ENCODE measurements around the gene UBXN10. TPM values are rescaled to one million over a fixed set of nuclear protein-coding genes. Genes with fewer than 3 reads are reported as not detected.

Gene UBXN10
- total RNA-seq, 2 donors from 2014 or later: 1.6 to 10.6 TPM

- no peaks in the 10 kb centered on the region for H3K27me3 ChIP-seq (replicated peaks; ENCODE audit: insufficient read depth)
- DNase-seq (ENCODE audit: low spot score): no peak
- H3K9me3 ChIP-seq: no peaks in the 10 kb centered on the region
- WGBS: 94% methylated on average over 8 of the region's 8 CpGs
- intact Hi-C loops (cut with DNase I): no loop called here
- TF ChIP-seq POLR2A (IDR thresholded peaks at IDR 0.05) (no peak), POLR2AphosphoS5 (IDR thresholded peaks at IDR 0.05) (no peak), CTCF (IDR thresholded peaks at IDR 0.05) (no peak)
- H3K36me3 ChIP-seq: no peaks in the 10 kb centered on the region
- H3K4me1 ChIP-seq (replicated peaks): peaks cover 3% of the 10 kb centered on the region
- H3K4me3 ChIP-seq: no peak overlapping the region
- no peak overlapping the region for H3K27ac ChIP-seq
Observed at GRCh38 chr1:20167126-20167525, 18.8 kb upstream of the UBXN10 start.

GRCh38 chr1:20168564-20169491 is 17.1 kb upstream of the UBXN10 start:
- Histone ChIP-seq H3K36me3 (no peaks in the 10 kb centered on the region), H3K27ac (no peak overlapping the region), H3K4me3 (no peak overlapping the region), H3K27me3 (replicated peaks; ENCODE audit: insufficient read depth) (no peaks in the 10 kb centered on the region), H3K4me1 (replicated peaks) (peaks cover 3% of the 10 kb centered on the region), H3K9me3 (no peaks in the 10 kb centered on the region)
- no peak for TF ChIP-seq POLR2A (IDR thresholded peaks at IDR 0.05)
- no peak for TF ChIP-seq CTCF (IDR thresholded peaks at IDR 0.05)
- no peak for TF ChIP-seq POLR2AphosphoS5 (IDR thresholded peaks at IDR 0.05)
- intact Hi-C loops (cut with DNase I): no loop called here
- no peak for DNase-seq (ENCODE audit: low spot score)
- 61% methylated on average over 9 of the region's 9 CpGs for WGBS

GRCh38 chr1:20169932-20170331 is 16.0 kb upstream of the UBXN10 start:
- H3K4me1 ChIP-seq (replicated peaks): peaks cover 3% of the 10 kb centered on the region
- TF ChIP-seq CTCF (IDR thresholded peaks at IDR 0.05) (no peak), POLR2A (IDR thresholded peaks at IDR 0.05) (no peak), POLR2AphosphoS5 (IDR thresholded peaks at IDR 0.05) (no peak)
- H3K9me3 ChIP-seq: no peaks in the 10 kb centered on the region
- no peaks in the 10 kb centered on the region for H3K27me3 ChIP-seq (replicated peaks; ENCODE audit: insufficient read depth)
- no peaks in the 10 kb centered on the region for H3K36me3 ChIP-seq
- no peak overlapping the region for H3K4me3 ChIP-seq
- 100% methylated on average over 5 of the region's 5 CpGs for WGBS
- intact Hi-C loops (cut with DNase I): no loop called here
- DNase-seq (ENCODE audit: low spot score): no peak
- no peak overlapping the region for H3K27ac ChIP-seq

GRCh38 chr1:20172033-20172590 is 13.8 kb upstream of the UBXN10 start:
- WGBS: 77% methylated on average over 12 of the region's 12 CpGs
- Histone ChIP-seq H3K4me1 (replicated peaks) (no peaks in the 10 kb centered on the region), H3K9me3 (no peaks in the 10 kb centered on the region), H3K4me3 (no peak overlapping the region), H3K36me3 (no peaks in the 10 kb centered on the region), H3K27ac (no peak overlapping the region), H3K27me3 (replicated peaks; ENCODE audit: insufficient read depth) (no peaks in the 10 kb centered on the region)
- peak; percentile 35 for DNase-seq (ENCODE audit: low spot score)
- no peak for TF ChIP-seq POLR2A (IDR thresholded peaks at IDR 0.05)
- TF ChIP-seq POLR2AphosphoS5 (IDR thresholded peaks at IDR 0.05): peak; percentile 53
- no peak for TF ChIP-seq CTCF (IDR thresholded peaks at IDR 0.05)
- intact Hi-C loops (cut with DNase I): no loop called here
